HepG2 (cell line): ENCODE results near the gene SEPTIN12. TPM values are rescaled to one million over a fixed set of nuclear protein-coding genes. Genes with fewer than 3 reads are reported as not detected.
A peak's percentile ranks its signal among the peaks of the same experiment; 100 is the strongest.

Experiments used
- CC2D1A ChIP-seq: sonication (generic); formaldehyde crosslinking; IDR thresholded peaks from 2 replicates; pipeline ENCODE4 v1.8.1; 2023; ENCODE audit warnings: mild to moderate bottlenecking, missing genetic modification reagents
- HNF4A ChIP-seq: sonication (generic); formaldehyde crosslinking; IDR thresholded peaks from 2 replicates; pipeline ENCODE4 v1.4.0; 2020; ENCODE audit warnings: missing genetic modification reagents
- NCOR1 ChIP-seq: fragments of 200-600 bp; sonication (generic); IDR thresholded peaks from 2 replicates; pipeline ENCODE4 v1.7.0; 2017; ENCODE audit warnings: antibody characterized with exemption, low read length, borderline replicate concordance
- ZNF20 ChIP-seq: sonication (generic); formaldehyde crosslinking; IDR thresholded peaks from 2 replicates; pipeline ENCODE4 v1.4.0; 2020; ENCODE audit warnings: mild to moderate bottlenecking, moderate library complexity, missing genetic modification reagents
- ZNF224 ChIP-seq: sonication (generic); formaldehyde crosslinking; IDR thresholded peaks from 2 replicates; pipeline ENCODE4 v1.5.0; 2020; ENCODE audit warnings: mild to moderate bottlenecking, missing genetic modification reagents
- polyA plus RNA-seq, 8 experiments: library from polyadenylated mRNA; depleted of rRNA in 3 of 8; stranded (reverse) in 7 of 8; unstranded in 1 of 8; fragments of >200 nt; fragmentation: Illumina TruSeq in 4 of 8; extraction: Trizol in 4 of 8; gene quantifications; 2 replicates each; pipeline versions ENCODE4 v1.2.1 to v1.2.3, GENCODE V29; 2011 to 2016; ENCODE audit warnings: low read depth in 4 of 8, missing spikeins in 1 of 8, mixed read lengths in 1 of 8; ENCODE audit not compliant: insufficient read depth in 1 of 8
- total RNA-seq, 5 experiments: library from RNA; depleted of rRNA; stranded (reverse); fragments of >200 nt; fragmentation: Illumina TruSeq; extraction: Trizol; gene quantifications; 2 replicates each; pipeline ENCODE4 v1.2.3, GENCODE V29; 2016; ENCODE audit warnings: low read depth in 1 of 5
- TF ChIP-seq, protein P1 (sequence below): sonication (generic); formaldehyde crosslinking; IDR thresholded peaks from 2 replicates; pipeline ENCODE4 v1.5.0; 2020; ENCODE audit warnings: mild to moderate bottlenecking, missing genetic modification reagents, borderline replicate concordance
- TF ChIP-seq, protein P2 (sequence below): sonication (generic); formaldehyde crosslinking; conservative IDR thresholded peaks from 2 replicates; pipeline ENCODE4 v1.4.0; 2020; ENCODE audit warnings: mild to moderate bottlenecking, missing genetic modification reagents, moderate library complexity
- TF ChIP-seq, protein P3 (sequence below): sonication (generic); formaldehyde crosslinking; IDR thresholded peaks from 2 replicates; pipeline ENCODE4 v1.5.0; 2020; ENCODE audit warnings: mild to moderate bottlenecking, missing genetic modification reagents
- TF ChIP-seq, protein P4 (sequence below): sonication (generic); formaldehyde crosslinking; IDR thresholded peaks from 2 replicates; pipeline ENCODE4 v1.8.1; 2022; ENCODE audit warnings: low read depth, mild to moderate bottlenecking, missing genetic modification reagents

Gene SEPTIN12
- total and polyA plus RNA-seq, 2 of the 13 experiments (the other 11 are each of a cell fraction or from before 2014, with no cell fraction given): 0.22 TPM; not detected in 1

DNA sequence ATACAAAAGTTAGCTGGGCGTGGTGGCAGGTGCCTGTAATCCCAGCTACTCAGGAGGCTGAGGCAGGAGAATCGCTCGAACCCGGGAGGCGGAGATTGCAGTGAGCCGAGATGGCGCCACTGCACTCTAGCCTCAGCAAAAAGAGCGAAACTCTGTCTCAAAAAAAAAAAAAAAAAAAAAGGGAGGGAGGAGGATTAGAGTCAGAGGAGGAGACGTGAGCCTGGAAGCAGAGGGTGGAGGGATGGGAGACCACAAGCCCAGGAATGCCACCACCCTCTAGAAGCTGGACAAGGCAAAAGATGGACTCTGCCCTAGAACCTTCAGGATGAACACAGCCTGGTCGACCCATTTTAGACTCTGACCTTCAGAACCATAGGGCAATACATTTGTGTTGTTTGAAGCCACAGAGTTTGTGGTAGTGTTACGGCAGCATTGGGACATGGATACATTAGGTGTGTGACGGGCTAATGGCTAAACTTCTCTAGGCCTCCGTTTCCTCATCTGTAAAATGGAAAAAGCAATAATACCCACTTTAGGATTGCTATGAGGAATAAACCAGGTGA is 4.9 kb upstream of the SEPTIN12 start (continued):
- TF ChIP-seq, protein P1, sequence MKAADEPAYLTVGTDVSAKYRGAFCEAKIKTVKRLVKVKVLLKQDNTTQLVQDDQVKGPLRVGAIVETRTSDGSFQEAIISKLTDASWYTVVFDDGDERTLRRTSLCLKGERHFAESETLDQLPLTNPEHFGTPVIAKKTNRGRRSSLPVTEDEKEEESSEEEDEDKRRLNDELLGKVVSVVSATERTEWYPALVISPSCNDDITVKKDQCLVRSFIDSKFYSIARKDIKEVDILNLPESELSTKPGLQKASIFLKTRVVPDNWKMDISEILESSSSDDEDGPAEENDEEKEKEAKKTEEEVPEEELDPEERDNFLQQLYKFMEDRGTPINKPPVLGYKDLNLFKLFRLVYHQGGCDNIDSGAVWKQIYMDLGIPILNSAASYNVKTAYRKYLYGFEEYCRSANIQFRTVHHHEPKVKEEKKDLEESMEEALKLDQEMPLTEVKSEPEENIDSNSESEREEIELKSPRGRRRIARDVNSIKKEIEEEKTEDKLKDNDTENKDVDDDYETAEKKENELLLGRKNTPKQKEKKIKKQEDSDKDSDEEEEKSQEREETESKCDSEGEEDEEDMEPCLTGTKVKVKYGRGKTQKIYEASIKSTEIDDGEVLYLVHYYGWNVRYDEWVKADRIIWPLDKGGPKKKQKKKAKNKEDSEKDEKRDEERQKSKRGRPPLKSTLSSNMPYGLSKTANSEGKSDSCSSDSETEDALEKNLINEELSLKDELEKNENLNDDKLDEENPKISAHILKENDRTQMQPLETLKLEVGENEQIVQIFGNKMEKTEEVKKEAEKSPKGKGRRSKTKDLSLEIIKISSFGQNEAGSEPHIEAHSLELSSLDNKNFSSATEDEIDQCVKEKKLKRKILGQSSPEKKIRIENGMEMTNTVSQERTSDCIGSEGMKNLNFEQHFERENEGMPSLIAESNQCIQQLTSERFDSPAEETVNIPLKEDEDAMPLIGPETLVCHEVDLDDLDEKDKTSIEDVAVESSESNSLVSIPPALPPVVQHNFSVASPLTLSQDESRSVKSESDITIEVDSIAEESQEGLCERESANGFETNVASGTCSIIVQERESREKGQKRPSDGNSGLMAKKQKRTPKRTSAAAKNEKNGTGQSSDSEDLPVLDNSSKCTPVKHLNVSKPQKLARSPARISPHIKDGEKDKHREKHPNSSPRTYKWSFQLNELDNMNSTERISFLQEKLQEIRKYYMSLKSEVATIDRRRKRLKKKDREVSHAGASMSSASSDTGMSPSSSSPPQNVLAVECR (CRISPR knock-in tag): no peak; the same call in 1 of the 2 replicates
- TF ChIP-seq, protein P2, sequence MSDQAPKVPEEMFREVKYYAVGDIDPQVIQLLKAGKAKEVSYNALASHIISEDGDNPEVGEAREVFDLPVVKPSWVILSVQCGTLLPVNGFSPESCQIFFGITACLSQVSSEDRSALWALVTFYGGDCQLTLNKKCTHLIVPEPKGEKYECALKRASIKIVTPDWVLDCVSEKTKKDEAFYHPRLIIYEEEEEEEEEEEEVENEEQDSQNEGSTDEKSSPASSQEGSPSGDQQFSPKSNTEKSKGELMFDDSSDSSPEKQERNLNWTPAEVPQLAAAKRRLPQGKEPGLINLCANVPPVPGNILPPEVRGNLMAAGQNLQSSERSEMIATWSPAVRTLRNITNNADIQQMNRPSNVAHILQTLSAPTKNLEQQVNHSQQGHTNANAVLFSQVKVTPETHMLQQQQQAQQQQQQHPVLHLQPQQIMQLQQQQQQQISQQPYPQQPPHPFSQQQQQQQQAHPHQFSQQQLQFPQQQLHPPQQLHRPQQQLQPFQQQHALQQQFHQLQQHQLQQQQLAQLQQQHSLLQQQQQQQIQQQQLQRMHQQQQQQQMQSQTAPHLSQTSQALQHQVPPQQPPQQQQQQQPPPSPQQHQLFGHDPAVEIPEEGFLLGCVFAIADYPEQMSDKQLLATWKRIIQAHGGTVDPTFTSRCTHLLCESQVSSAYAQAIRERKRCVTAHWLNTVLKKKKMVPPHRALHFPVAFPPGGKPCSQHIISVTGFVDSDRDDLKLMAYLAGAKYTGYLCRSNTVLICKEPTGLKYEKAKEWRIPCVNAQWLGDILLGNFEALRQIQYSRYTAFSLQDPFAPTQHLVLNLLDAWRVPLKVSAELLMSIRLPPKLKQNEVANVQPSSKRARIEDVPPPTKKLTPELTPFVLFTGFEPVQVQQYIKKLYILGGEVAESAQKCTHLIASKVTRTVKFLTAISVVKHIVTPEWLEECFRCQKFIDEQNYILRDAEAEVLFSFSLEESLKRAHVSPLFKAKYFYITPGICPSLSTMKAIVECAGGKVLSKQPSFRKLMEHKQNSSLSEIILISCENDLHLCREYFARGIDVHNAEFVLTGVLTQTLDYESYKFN (CRISPR knock-in tag): peak; percentile 30; the same call in 1 of the 2 replicates
- TF ChIP-seq HNF4A (peak; percentile 89), ZNF224 (no peak), ZNF20 (CRISPR knock-in tag) (no peak), CC2D1A (no peak), NCOR1 (peak; percentile 31; the same call in 1 of the 2 replicates)
- TF ChIP-seq, protein P3, sequence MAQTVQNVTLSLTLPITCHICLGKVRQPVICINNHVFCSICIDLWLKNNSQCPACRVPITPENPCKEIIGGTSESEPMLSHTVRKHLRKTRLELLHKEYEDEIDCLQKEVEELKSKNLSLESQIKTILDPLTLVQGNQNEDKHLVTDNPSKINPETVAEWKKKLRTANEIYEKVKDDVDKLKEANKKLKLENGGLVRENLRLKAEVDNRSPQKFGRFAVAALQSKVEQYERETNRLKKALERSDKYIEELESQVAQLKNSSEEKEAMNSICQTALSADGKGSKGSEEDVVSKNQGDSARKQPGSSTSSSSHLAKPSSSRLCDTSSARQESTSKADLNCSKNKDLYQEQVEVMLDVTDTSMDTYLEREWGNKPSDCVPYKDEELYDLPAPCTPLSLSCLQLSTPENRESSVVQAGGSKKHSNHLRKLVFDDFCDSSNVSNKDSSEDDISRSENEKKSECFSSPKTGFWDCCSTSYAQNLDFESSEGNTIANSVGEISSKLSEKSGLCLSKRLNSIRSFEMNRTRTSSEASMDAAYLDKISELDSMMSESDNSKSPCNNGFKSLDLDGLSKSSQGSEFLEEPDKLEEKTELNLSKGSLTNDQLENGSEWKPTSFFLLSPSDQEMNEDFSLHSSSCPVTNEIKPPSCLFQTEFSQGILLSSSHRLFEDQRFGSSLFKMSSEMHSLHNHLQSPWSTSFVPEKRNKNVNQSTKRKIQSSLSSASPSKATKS: no peak
- TF ChIP-seq, protein P4, sequence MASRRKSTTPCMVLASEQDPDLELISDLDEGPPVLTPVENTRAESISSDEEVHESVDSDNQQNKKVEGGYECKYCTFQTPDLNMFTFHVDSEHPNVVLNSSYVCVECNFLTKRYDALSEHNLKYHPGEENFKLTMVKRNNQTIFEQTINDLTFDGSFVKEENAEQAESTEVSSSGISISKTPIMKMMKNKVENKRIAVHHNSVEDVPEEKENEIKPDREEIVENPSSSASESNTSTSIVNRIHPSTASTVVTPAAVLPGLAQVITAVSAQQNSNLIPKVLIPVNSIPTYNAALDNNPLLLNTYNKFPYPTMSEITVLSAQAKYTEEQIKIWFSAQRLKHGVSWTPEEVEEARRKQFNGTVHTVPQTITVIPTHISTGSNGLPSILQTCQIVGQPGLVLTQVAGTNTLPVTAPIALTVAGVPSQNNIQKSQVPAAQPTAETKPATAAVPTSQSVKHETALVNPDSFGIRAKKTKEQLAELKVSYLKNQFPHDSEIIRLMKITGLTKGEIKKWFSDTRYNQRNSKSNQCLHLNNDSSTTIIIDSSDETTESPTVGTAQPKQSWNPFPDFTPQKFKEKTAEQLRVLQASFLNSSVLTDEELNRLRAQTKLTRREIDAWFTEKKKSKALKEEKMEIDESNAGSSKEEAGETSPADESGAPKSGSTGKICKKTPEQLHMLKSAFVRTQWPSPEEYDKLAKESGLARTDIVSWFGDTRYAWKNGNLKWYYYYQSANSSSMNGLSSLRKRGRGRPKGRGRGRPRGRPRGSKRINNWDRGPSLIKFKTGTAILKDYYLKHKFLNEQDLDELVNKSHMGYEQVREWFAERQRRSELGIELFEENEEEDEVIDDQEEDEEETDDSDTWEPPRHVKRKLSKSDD: no peak
